GM19397 (cell line): ENCODE results near the gene HOXC9.

Experiments used
- ATAC-seq: cut with Tn5 transposase; IDR thresholded peaks from one replicate; pipeline ENCODE4 v1.9.1; 2021; ENCODE audit warnings: mild to moderate bottlenecking, moderate library complexity; ENCODE audit not compliant: unreplicated experiment

Gene HOXC9

DNA sequence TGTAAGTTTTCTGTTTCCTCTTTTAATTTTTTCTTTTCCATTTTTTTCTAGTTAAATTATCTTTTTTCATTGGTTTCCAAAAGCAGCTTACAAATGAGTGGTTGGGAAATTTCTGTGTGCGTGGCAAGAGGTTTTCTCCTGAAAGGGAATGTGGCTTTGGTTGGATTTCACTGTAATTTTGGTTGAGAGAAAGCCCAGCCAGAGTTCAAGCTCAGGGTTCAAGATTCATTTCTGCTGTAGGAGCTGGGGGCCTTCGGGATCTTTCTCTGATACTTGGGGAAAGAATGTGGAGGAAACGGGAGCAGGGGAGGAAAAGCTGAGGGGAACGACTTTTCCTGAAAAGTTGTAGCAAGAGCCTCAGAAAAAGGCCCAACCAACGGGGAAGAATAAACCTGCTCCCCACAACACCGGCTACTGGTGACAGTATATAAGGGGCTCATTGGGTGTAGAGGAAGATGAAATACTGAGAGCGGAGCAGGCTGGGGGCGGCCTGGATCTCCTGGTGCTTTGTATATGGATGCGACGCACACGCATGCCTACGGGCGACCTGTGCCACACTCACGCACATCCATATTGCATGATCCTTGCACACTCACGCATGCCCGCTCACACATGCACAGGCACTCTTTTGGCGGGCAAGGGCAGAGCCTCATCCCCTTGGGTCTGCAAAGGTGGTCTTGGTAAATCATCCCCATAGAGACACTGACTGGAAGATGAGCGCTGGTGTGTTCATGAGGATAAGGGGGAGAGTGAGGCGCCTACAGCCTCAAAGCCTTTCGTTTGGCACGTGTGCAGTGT lies 13.1 kb upstream of the HOXC9 start:
- ATAC-seq: no peak

DNA sequence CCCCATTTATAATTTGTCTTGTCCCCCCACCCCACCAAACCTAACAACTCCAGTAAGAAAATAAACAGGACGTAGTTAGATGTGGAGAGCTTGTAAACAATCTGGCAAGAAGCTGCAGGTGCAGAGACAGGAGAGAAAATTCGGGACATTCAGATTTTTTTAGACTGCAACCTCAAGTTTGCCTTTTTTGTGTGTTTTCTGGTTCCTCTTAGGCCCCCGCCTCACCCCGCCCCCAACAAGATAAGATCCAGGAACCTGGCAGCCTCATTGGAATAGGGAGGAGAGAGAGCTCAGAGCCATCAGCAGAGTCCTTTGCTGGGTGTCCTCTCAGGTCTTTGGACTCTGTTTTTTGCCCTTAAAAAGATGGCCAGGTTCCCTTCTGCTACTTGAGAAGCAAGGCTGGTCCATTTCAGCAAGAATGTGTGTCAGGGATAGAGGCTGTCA lies 12.2 kb upstream of the HOXC9 start:
- ATAC-seq: no peak

DNA sequence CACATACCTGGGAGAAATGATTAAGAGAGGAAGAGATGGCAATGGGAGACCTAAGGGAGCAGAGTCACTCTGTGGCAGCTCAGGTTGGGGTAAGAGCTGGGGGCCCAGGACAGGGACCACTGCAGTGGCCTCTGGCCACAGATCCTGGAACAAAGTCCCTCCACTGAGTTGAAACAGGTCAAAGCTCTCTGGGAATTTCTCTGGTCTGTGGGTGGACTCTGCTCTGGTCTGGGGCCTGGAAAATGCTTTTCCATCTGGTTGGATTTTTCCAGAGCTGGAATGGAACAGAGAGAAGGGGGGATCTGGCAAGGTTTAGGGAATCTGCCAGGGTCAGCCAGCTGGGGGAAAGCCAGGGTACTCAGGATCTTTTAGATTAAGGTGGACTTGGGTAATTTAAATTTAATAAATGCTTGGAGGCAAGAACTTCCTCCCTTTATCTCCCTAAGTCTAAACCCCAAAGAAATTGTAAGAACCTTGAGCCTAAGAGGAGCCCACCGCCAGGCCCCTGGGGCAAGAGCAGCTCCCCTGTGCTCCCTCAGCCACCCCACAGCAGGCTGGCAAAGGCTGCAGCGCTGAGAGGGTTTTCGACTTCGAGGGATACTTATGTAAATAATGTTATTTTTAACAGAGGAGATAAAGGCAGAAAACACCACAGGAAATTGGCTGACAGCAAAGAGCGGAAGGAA lies 11.3 kb upstream of the HOXC9 start:
- no peak for ATAC-seq

DNA sequence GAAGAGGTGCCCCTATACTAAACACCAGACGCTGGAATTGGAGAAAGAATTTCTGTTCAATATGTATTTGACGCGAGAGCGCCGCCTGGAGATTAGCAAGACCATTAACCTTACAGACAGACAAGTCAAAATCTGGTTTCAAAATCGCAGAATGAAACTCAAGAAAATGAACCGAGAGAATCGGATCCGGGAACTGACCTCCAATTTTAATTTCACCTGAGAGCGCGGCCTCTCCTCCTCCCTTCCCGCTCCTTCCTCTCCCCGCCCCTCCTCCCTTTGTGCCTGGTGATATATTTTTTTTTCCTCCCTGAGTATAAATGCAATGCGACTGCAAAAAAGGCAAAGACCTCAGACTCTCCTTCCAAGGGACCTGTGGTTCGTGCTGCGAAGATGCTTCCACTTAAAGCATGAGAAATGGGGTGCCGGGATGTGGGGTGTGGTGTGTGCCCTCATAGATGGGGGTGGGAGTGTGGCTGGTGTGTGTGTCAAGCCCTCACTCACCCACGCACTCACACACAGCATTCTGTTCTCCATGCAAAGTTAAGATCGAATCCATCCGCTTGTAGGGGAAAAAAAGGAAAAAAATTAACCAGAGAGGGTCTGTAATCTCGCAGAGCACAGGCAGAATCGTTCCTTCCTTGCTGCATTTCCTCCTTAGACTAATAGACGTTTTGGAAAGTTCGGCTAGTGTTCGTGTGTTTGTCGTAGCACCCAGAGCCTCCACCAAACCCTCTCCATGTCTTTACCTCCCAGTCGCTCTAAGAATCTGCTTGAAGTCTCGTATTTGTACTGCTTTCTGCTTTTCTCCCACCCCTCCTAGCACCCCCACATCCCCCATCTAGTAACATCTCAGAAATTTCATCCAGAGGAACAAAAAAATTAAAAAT lies 10.5 kb upstream of the HOXC9 start:
- no peak for ATAC-seq

DNA sequence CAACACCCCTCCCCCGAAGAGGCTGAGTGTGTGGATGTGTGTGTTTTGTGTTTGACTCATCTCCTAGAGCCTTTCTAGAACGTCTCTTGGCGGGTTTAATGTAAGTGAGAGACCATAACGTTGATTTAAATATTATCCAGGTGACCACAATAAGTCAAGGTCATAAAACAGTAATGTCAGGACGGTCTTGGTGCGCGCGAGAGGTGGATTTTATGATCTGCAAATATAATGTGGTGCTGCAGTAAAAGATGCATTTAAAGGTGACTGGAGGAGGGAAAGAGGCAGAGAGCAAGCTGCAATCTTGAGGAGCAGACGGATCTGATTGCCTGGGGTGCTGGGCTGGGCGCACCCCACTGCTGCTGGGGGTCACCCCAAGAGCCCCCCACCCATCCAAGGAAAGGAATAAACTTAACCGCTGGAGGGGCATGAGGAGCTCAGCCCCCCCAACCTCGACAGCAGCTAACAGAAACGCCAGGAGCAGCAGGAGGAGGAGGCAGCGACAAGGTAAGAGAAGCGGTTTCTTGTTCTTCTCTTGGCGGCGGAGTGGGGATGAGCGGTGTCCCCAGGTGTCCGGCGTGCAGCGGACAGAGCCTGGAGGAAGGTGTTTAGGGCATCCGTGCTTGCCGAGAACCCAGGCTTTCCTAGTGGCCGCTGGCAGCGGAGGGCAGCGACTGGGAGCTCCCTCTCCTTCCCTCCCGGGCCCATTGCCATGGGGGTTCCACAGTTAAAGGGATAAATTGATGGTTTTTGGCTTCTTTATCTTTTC lies 9.5 kb upstream of the HOXC9 start:
- ATAC-seq: no peak

DNA sequence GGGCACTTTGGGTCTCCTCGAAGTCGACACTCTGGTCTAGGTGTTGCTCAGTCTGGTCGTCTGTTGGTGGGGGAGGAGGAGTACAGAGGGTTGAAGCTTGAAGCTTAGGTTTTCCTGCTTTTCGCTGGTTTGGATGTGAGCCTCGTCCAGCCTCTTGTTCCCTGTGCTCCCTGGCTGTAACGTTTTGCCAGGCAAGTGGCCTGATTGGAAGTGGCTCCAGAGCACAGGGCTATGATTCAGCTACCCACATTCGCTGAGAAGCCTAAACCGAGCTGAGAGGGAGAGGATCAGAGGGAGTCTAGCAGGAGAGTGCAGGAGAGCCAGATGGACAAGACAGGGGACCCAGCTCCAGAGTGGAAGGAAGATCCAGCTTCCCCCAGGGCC lies 8.9 kb upstream of the HOXC9 start:
- no peak for ATAC-seq

DNA sequence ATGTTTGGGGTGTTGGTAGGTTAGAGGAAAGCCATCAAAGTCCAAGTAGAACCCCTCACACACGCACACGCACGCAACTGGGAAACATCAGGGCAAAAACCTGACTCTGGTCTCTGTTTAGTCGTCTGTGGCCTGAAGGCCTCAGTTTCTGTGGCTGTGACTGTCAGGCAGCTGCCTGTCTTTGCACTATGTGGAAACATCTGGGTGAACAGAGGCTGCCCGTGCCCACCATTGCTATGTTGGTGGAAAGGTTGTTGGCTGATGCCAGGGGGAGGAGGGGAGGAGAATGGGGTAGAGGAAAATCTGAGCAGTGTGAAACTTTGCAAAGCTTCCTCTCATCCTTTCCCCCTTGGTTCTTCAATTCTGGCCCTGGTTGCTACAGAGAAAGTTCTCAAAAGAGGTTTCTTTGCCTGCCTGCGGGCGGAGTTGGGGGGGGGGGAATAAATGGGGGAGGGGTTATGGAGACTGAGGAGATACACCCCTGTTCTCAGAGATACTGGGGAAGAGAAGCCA lies 7.5 kb upstream of the HOXC9 start:
- ATAC-seq: no peak

DNA sequence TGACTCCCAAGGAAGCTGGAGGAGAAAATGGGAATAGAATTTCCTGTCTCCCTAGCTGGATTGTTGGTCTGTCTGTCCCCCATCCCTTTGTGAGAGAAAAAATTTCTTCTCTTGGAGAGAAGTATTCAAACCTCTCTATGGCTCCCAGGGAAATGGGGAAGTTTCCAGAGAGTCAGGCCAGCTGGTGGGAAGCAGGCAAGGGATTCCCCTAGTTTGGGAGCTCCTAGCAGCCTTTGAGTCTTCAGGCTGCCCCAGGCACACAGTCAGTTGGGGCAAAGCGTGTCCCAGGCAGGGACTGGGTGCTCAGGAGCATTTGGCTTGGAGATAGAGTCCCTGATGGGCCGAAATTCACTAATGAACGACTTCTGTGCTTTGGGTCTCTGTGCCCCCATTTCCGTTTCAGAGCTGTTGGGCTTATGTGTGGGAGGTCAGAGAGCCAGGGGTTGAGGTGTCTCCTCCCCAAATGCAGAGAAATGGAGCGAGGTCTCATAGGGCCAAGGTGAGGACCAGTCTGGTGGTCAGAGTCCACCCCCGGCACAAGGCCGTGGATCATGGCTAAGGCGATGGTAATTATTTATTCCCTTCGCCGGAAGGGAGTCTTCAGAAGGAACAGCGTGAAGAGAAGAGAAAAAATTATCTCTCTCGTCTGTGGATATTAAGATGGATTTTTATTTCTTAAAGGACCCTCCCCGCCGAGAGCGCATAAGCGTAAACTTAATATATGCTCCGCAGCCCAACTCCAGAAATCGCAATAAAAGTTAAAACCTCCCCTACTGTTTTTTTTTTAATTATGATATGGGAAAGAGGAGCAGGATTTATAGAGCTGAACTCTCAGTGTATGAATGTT lies 6.6 kb upstream of the HOXC9 start:
- no peak for ATAC-seq

DNA sequence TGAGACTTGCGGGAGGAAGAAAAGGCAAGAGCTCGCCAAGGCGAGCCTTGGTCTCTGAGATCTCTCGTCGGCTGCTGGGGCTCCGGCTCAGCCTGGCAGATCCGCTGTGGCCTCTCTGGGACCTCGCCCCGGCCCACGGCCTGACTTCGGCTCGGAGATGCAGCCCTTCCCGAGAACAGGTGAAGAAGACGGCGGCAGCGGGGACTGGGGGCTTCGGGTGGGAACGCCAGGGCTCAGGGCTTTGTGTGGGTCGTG lies 6.0 kb upstream of the HOXC9 start:
- no peak for ATAC-seq

DNA sequence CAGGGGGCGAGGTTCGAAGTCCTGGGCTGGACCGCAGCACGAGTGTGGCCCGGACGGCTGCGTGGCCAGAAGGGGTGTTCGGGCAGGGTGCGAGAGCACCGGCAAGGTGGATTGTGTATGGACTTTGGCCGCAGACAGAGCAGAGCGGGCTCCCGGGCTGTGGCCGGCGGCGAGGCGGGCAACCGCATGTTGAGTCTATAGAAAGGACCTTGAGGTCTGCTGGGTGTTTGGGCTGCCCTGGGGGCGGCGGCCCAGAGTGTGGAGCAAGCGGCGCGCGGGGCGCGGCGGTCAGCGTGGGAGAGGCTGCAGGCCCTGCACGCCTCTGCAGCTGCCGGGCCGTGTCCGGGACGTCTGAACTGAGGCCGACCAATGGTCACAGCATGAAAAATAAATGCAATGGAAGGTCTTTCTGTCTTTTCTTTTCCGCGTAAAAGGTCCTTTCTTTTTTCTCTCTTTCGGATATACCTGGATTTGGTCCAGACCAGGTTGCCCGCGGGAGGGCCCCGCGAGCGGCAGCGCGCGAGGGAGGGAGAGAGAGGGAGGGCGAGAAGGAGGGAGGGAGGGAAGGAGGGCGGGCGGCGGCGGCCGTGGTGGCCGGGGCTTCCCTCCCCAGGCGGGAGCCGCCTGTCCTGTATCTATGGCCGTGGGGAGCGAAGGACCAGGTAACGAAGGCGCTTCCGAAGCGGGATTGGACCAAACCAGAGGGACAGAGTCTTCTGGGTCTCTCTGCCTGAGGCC lies 5.5 kb upstream of the HOXC9 start:
- no peak for ATAC-seq

DNA sequence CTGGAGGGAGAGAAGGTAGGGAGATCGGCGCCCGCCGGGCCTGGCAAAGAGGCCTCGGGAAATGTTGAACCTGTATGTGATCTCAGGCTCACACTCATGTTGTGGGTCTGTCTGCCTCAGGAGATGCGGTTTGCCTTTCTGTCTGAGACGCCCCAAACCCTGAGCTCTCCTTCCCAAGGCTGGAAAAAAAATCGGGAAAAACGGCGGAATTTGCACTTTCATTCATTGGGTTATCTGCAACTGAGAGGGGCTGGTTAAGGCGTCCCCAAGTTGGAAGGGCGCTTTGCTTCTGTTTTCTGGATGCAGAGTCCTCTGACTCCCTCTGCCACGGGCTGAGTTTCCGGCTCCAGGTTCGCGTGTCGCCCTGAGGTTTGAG lies 5.0 kb upstream of the HOXC9 start:
- no peak for ATAC-seq

DNA sequence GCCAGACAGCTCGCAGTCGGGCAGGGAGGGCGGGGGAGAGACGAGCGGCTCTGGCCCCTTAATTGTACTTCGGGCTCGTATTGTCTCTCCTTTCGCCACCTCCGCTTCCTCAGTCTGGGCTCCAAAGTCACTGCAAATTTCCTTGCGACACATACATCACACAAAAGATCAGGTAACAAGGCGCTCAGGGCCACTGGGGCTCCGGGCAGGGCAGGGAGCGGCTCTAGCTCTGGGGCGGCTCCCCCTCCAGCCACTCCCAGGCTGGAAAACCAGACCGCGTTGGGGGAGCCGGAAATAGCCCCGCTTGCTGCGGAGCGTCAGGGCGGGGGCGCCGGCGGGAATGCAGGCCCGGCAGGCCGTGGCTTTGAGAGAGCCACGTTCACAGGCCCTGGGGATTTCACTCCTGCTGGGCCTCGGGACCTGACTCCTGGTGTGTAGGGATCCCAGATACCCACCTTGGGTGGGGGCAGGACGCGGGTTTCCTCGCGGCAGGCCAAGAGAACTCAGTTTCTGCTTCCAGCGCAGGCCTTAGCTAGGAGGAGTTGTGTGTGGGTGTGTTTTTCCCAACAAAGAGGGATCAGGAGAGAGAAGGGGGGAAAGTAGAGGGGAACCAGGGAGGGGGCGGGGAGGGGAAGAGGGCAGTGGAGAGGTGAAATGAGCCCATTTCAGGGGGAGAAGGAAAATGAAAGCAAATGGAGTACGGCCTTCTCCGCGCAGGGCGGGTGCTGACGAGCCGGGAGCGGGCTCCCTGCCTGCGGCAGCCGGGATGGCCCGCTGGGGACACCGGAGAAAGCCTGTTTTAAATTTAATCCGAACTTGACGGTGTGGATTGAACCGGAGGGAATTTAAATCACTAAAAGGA lies 4.4 kb upstream of the HOXC9 start:
- no peak for ATAC-seq

DNA sequence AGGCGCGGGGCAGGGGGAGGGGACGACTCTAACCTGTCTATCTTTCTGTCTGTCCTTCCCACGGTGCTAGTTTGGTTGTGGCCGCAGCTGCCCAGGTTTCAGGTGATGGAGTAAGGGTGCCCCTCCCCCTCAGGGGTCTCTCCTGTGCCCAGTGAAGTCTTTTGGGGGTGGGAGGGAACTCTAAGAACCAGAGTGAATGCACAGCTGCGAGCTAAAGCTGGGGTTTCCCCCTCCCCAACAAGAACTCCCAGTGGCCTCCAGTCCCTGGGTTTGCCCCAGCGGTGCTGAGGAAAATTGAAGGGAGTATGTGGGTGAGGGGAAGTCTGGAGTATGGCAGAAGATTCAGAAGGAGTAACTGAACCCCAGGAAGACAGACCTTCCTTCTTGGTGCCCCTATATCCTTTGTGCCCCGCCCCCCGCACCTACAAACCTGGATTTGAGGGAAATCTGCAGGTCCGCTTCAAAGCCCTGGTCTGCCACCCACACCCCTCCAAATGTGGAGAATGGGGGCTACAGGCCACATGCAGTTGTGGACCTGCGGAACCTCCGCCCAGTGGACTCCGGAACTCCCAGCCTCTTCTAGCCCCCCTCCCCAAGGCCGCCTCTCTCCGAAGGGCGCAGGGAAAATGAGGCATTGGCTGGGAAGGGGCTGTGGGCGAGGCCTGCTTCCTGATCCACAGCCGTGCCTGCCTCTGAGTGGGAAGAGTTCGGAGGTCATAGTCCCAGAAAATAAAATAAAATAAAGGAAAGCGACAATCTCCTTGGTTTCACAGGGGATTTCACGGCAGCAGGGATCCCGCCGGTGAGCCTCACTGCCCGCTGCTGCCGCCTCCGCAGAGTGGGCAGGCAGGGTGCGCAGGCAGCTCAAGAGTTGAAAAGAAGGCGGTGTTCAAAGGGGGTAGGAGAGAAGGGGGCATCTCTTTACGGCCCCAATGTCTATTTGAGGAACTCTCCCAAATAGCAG lies 3.4 kb upstream of the HOXC9 start:
- ATAC-seq: no peak

DNA sequence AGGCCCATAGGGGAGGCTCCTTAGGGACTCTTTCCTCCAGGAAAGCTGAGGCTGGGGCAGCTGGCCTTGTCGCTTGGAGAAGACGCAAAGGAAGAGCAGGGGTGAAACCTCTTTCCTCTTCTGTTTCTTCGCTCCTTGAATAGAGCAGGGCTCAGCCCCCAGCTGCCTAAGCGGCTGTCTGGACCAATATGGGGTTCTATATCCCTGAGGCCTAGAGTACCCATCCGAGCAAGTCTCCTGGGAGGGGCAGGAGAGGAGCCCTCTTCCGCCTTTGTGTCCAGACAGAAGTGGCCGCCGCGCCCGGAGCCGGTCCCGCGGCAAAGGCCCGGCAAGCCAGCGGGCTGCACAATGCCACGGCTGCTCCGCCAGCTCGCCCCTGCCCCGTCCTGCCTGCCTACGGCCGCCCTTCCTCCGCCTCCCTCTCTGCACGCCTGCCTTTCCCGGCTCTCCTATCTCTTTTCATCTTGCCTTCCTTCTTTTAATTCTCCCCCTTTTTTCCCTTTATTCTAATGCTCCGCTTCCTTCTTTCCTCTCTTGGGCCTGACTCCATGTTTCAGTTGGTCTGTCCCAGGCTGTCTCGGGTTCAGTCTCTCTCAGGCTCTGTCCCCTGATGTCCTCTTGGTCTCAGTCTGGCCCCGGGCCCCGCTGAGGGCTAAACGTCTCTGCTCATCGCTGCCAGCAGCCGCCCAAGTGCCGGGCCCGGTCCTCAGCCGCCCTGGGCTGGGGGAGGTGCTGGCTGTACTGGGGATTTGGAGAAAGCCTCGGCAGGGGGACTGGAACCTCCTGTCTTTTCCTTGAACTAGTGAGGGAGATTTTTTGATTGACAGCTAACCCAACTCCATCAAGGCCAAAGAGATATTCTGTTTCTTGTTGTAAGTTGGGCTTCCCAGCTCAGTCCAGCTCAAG lies 2.5 kb upstream of the HOXC9 start:
- no peak for ATAC-seq

DNA sequence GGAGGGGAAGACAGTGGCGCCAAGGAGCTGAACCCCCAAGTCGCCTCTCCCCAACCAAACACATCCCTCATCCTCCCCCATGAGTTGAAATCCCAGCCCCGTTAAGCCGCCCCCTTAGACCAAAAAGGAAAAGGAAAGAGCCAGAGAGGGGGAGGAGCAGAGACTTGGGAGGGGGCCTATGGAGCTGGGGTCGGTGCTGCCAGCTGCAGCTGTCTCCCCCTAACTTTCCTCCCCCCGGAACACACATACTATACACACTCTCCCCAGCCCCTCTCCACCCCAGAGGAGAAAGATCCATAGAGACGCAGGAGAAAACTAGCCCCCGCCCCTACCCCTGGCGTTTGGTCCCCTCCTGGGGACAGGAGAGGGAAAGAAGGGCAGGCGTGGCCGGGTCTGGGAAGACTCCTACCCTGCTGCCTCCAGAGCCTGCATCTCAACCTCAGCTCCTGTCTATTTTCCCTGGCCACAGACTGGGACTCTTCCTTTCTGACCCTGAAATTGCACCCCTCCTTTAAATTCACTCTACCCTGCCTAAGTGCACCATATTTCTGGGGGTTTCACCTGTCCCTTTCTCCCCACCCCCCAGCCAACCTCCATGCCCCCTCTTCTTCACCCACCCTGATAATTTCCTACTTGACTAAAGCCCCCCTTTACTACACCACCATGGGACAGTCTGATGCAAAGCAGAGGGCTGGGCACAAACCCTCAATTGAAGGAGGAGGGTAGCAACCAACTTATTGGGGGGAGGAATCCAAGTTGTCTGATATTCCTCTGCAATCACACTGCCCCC lies 1.7 kb upstream of the HOXC9 start:
- ATAC-seq: no peak

DNA sequence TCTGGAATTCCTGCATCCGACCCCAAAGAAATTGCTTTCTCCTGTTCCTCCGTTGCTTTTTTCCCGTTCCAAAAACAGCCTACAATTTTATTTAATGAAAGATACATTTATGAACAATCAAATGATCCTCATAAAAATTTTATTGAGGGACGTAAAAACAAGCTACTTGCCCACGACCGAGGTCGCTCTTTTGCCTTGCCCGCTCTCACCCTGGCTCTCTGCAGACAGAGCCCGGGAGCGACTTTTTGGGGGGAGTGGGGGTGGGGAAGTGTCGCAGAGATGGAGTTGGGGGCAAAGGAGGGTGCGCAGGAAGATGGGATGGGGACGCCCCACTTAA lies 1.1 kb upstream of the HOXC9 start:
- no peak for ATAC-seq
